ENCODE measurements around the gene NOTO. TPM values are rescaled to one million over a fixed set of nuclear protein-coding genes. Genes with fewer than 3 reads are reported as not detected.

The NOTO gene
- total RNA-seq, 4 donors from 2014 or later, result not detected

DNA sequence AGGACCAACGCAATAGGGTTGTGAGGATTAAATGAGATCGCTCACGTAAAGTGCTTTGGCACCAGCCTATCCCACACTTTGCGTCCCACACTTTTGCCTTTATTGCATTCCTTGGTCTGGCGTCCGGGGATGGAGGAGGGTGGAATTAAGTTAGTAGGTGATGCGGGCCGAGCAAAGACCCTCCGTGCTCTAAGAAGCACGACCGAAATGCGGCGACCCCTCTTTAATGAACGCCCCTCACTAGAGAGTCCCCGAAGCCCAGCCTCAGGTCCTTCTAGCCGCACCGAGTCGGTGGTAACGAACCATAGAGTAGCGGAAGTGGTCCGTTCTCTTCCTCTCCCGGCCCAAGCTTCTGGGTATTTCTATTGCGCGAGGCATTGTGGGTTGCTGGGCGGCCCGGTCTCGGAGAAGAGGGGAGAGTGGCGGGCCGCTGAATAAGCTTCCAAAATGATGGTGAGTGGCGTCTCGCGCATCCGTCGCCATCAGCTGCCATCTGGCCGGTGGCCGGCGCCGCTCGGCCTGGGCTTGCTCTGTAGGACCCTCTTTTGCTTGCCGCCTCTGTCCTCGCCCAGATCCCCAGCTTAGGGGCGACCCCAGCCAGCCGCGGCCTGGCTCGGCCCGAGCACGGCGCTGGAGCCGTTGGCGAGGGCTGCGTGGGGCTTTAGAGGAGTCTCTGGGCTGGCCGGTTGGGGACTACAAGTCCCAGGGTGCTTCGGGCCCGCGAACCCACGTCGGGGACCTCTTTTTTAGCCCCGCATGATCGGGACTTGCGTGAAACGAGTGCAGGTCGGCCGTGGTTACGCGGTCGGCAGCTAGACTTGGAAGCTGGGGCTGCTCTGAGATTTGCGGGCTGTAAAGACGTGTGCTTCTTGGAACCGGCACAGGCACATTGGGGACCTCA is 31.8 kb downstream of the NOTO start, which contains the start of gene CCT7:
CCT7 (plus strand) TSS at position 377 of the 901 bp plus-strand sequence; CDS start at position 448, 71 bp downstream.
- peak within 1 kb of the TSS; percentile 90 to 100 (median 95) for H3K27ac ChIP-seq
- in situ Hi-C loops (cut with MboI; ENCODE audit: low sequenced_read_pairs in 4 of 4), result loop anchor here in 3 of 4 donors (25.0 kb wide), 3 partner anchors 153 to 1303 kb away; partner anchors contain the start of genes TPRKB (in 3 of the 3), ALMS1 (in 1 of the 3), AUP1 (in 1 of the 3) and DQX1 (in 1 of the 3)
- DNase-seq (peak; percentile 81 to 88), ATAC-seq (peak; percentile 84 to 85)
- no peaks in the 10 kb centered on the region for H3K27me3 ChIP-seq
- peak within 1 kb of the TSS; percentile 67 to 100 (median 95) for H3K4me3 ChIP-seq
- H3K4me1 ChIP-seq, result peaks cover 21 to 42% of the 10 kb centered on the region in 2 donors
- no peaks in the 10 kb centered on the region for H3K9me3 ChIP-seq
- intact Hi-C loops (cut with DNase I; ENCODE audit: low total_unique reads), result loop anchor here (1.0 to 10.0 kb wide), 6 partner anchors 20 to 1221 kb away; partner anchors contain the start of genes ALMS1, INO80B, RAB11FIP5 and SFXN5
- TF ChIP-seq CTCF (IDR thresholded peaks at IDR 0.05 in 4 of 5, conservative IDR thresholded peaks at IDR 0.05 in 1 of 5) (peak in 1 of 5 experiments; percentile 6), POLR2A (IDR thresholded peaks at IDR 0.05) (peak; percentile 73 to 74)
- peaks cover 0 to 11% of the 10 kb centered on the region in 2 donors for H3K36me3 ChIP-seq

DNA sequence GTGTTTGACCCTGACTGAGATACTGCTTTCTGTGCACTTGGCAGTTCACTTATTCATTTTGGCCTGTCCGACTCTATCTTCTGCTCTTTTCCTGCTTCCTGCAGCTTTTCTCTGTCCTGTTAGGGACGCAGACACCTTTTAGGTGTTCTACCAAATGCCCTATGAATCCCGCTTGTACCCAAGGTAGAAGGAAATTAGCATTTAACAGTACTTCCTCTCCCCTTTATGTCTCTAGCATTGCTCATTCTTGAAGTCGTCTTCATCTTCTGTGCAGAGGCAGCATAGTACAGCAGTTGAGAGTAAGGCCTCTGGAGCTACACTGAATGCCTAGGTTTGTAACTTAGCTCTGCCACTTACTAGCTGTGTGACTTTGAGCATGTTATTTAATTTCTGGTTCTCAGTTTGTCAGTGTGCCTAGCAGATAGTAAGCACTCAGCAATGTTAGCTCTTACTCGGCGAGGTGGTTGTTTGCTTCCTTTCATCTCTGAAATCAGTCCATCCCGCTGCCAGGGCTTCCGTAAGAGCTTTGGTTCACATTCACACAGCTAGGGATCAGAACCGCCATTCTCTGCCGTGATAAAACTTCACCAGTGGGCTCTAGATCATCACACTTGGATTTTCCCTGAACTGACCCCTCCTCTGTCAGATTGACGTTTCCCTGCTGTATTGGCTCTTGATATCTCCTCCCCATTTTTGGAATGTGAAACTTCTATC is 33.1 kb downstream of the NOTO start:
- DNase-seq (no peak), ATAC-seq (no peak)
- Histone ChIP-seq H3K27me3 (no peaks in the 10 kb centered on the region), H3K36me3 (peaks cover 0 to 9% of the 10 kb centered on the region in 2 donors), H3K4me3 (peak overlapping the region; percentile 67 to 100 (median 95)), H3K9me3 (no peaks in the 10 kb centered on the region), H3K4me1 (peaks cover 21 to 53% of the 10 kb centered on the region in 2 donors), H3K27ac (peak overlapping the region in 3 of 4 donors; percentile 90 to 100 (median 96))
- intact Hi-C loops (cut with DNase I; ENCODE audit: low total_unique reads), result loop anchor here (2.0 to 10.0 kb wide), 2 partner anchors 149 to 1219 kb away; partner anchors contain the start of genes ALMS1, INO80B and WBP1
- in situ Hi-C loops (cut with MboI; ENCODE audit: low sequenced_read_pairs in 4 of 4), result loop anchor here in 3 of 4 donors (25.0 kb wide), 3 partner anchors 152 to 1302 kb away; partner anchors contain the start of genes TPRKB (in 3 of the 3), ALMS1 (in 1 of the 3), AUP1 (in 1 of the 3) and DQX1 (in 1 of the 3)
- no peak for TF ChIP-seq CTCF (IDR thresholded peaks at IDR 0.05 in 4 of 5, conservative IDR thresholded peaks at IDR 0.05 in 1 of 5)
- TF ChIP-seq POLR2A (IDR thresholded peaks at IDR 0.05), result no peak

GRCh38 chr2:73237168-73237567 is 34.8 kb downstream of the NOTO start:
- Histone ChIP-seq H3K27ac (peak overlapping the region in 1 of 4 donors; percentile 56), H3K36me3 (peaks cover 0 to 25% of the 10 kb centered on the region in 2 donors), H3K9me3 (no peaks in the 10 kb centered on the region), H3K4me3 (no peak overlapping the region), H3K27me3 (no peaks in the 10 kb centered on the region), H3K4me1 (peaks cover 21 to 53% of the 10 kb centered on the region in 2 donors)
- DNase-seq (no peak), ATAC-seq (no peak)
- TF ChIP-seq CTCF (IDR thresholded peaks at IDR 0.05 in 4 of 5, conservative IDR thresholded peaks at IDR 0.05 in 1 of 5) (no peak), POLR2A (IDR thresholded peaks at IDR 0.05) (no peak)
- intact Hi-C loops (cut with DNase I; ENCODE audit: low total_unique reads) (loop anchor here (10.0 kb wide), 1 partner anchor 1218 kb away; the partner anchor contains the start of genes INO80B and WBP1), in situ Hi-C loops (cut with MboI; ENCODE audit: low sequenced_read_pairs in 4 of 4) (loop anchor here in 3 of 4 donors (25.0 kb wide), 3 partner anchors 150 to 1300 kb away; partner anchors contain the start of genes TPRKB (in 3 of the 3), ALMS1 (in 1 of the 3), AUP1 (in 1 of the 3) and DQX1 (in 1 of the 3))

- Histone ChIP-seq H3K36me3 (peaks cover 0 to 34% of the 10 kb centered on the region in 2 donors), H3K4me3 (no peak overlapping the region), H3K27me3 (no peaks in the 10 kb centered on the region), H3K4me1 (peaks cover 21 to 48% of the 10 kb centered on the region in 2 donors), H3K27ac (peak overlapping the region in 2 of 4 donors; percentile 0 to 56), H3K9me3 (no peaks in the 10 kb centered on the region)
- no peak for TF ChIP-seq CTCF (IDR thresholded peaks at IDR 0.05 in 4 of 5, conservative IDR thresholded peaks at IDR 0.05 in 1 of 5)
- TF ChIP-seq POLR2A (IDR thresholded peaks at IDR 0.05), result no peak
- in situ Hi-C loops (cut with MboI; ENCODE audit: low sequenced_read_pairs in 4 of 4), result loop anchor here in 3 of 4 donors (25.0 kb wide), 3 partner anchors 149 to 1299 kb away; partner anchors contain the start of genes TPRKB (in 3 of the 3), ALMS1 (in 1 of the 3), AUP1 (in 1 of the 3) and DQX1 (in 1 of the 3)
- intact Hi-C loops (cut with DNase I; ENCODE audit: low total_unique reads), result loop anchor here (10.0 kb wide), 1 partner anchor 1217 kb away; the partner anchor contains the start of genes INO80B and WBP1
- ATAC-seq (no peak), DNase-seq (no peak)
Measured at GRCh38 chr2:73238149-73238548, 35.8 kb downstream of the NOTO start.
